ENCODE data around the gene CYP4B1.
"Not testable (repeated sequence)": the region's sequence is repeated elsewhere in the genome, so short reads cannot be mapped to it uniquely, and the experiment has no call there.

CYP4B1 gene

DNA sequence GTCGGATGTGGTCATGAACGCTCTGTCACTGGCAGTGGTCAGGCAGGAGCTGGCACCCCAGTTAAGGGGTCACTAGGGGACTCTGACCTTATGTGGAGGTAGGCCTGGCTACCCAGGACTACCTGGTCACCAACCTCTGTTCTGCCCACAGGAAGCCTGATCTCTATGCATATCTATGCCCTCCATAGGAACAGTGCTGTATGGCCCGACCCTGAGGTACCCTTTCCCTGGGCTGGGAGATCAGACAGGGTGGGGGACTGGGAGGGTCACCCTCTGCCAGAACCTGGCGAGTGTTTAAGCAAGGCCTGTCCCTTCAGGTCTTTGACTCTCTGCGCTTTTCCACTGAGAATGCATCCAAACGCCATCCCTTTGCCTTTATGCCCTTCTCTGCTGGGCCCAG is 19.0 kb downstream of the CYP4B1 start:
- DNase-seq = no peak

DNA sequence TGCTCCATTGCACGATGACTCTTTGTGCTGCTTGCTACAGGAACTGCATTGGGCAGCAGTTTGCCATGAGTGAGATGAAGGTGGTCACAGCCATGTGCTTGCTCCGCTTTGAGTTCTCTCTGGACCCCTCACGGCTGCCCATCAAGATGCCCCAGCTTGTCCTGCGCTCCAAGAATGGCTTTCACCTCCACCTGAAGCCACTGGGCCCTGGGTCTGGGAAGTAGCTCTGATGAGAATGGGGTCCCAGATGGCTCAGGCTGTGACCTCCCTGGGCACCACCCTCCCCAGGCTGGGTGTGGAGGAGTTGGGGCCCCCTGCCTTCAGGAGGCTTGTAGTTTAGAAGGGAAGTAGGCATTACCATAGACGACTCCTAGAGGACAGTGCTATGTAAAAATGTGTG is 19.7 kb downstream of the CYP4B1 start:
- DNase-seq = no peak

DNA sequence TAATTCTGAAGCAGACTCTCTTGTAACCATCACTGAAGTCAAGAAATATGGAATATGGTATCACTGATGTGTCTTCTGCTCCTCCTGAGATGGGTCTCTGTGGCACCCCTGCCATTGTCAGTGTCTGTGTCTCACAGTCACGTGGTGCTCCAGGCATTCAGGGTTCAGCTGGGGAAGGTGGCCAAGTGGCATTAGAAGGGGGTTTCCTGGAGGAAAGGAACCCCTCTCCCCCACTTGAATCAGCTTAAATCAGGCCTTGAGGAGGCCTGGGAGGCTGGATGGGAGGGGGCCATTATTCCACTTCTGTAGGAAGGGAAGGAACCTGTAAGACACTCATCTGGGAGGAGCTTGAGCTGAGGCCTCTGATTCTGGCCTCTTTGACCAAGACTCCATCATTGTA is 20.5 kb downstream of the CYP4B1 start:
- no peak for DNase-seq

DNA sequence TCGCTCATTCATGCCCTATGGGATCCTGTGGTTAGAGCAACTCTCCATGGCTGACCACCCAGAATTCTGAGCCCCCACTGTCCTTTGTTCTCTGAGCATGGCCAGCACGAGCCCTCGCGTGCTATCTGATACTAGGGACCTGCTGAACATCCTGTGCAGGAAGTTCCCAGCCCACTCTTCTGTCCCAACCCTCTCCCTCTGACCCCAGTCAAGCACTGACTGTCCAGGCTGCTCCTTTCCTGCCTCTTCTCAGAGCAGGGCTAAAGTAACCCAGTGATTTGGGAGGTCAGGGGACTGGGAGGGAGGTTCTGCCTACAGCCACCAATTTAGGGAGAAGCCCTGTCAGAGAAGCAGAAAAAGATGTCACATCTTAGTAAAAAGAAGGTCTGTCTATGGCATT is 21.2 kb downstream of the CYP4B1 start:
- no peak for DNase-seq

DNA sequence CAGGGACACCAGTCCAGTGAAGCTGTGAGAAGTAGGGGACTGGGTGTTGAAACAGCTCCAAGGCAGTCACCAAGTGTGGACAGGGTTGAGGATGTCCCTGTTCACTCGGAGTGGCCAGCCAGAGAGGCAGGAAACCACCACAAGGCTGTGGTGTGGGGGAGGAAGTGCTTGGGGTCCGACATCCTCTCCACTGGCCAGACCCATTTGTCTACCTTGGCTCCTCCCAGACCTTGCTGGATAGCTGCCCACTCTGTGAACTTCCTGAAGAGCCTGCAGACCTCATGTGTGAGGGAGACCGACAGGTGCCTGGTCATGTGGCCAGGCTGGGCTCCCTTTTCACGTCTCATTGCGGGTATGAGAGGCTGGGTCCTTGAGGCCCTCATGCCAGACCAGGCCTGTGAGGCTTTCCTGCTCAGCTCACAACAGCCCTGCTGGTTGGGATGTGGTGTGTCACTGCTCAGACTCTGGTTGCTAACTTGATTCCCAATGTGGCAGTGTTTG is 21.8 kb downstream of the CYP4B1 start:
- DNase-seq = no peak

DNA sequence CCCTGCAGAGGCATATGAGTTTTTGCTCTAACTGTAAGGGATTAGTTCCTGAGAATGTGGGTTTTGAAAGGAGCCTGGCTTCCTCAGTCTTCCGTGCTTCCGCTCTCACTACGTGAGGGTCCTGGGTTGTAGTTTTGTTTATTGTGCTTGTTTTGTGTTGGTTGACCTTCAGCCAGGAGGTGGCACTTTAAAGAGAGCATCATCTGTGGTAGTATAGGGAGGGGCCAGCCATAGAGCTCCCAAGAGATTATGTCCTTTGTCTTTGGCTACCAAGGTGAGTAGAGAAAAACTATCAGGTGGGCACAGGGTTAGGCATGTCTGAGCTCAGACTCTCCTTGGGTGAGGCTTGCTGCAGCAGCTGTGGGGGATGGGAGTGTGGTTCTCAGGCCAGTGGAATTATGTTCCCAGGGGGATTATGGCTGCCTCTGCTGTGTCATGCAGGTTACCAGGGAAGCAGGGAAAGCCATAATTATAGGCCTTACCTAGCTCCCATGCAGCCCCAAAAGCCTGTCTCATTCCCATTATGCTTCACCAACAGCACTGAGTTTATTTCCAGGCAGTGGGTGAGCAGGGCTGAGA is 23.5 kb downstream of the CYP4B1 start:
- DNase-seq = no peak

DNA sequence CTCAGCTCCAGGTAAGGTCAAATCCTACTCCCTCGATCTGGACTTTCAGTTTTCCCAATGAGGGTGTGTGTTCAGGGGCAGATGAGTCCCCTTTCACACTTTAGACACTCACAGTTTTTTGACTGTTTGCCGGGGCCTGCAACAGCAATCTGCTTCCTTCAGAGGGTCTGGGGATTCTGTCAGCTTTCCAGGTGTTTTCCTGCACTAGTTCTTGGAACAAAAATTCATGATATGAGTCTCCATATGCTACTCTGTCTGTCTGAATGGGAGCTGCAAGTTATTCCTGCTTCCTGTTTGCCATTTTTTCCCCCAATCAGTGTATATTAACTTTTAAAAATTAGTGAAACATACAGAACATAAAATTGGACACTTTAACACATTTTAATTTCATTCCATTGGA is 24.3 kb downstream of the CYP4B1 start:
- DNase-seq = no peak

DNA sequence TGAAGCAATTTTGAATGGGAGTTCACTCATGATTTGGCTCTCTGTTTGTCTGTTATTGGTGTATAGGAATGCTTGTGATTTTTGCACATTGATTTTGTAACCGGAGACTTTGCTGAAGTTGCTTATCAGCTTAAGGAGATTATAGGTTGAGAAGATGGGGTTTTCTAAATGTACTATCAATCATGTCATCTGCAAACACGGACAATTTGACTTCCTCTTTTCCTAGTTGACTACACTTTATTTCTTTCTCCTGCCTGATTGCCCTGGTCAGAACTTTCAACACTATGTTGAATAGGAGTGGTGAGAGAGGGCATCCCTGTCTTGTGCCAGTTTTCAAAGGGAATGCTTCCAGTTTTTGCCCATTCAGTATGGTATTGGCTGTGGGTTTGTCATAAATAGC is 28.0 kb downstream of the CYP4B1 start:
- DNase-seq = not testable (repeated sequence)

DNA sequence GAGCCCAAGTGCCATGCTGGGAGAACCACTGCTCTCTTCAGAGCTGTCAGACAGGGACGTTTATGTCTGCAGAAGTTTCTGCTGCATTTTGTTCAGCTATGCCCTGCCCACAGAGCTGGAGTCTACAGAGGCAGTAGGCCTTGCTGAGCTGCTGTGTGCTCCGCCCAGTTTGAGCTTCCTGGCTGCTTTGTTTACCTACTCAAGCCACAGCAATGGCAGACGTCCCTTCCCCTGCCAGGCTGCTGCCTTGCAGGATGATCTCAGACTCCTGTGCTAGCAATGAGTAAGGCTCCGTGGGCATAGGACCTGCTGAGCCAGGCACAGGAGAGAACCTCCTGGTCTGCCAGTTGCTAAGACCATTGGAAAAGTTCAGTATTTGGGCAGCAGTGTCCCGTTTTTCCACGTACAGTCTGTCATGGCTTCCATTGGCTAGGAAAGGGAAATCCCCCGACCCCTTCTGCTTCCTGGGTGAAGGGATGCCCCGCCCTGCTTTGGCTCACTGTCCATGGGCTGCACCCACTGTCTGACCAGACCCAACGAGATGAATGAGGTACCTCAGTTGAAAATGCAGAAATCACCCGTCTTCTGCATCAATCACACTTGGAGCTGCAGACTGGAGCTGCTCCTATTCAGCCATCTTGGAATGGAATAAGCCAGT is 31.9 kb downstream of the CYP4B1 start:
- no peak for DNase-seq

DNA sequence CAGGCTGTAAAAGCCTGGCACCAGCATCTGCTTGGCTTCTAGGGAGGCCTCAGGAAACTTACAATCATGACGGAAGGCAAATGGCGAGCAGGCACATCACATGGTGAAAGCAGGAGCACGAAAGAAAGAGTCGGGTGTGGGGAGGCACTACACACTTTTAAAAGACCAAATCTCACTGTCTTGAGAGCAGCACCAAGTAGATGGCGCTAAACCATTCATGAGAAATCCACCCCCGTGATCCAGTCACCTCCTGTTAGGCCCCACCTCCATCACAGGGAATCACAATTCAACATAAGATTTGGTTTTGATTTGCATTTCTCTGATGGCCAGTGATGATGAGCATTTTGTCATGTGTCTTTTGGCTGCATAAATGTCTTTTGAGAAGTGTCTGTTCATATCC is 36.6 kb downstream of the CYP4B1 start:
- not testable (repeated sequence) for DNase-seq

DNA sequence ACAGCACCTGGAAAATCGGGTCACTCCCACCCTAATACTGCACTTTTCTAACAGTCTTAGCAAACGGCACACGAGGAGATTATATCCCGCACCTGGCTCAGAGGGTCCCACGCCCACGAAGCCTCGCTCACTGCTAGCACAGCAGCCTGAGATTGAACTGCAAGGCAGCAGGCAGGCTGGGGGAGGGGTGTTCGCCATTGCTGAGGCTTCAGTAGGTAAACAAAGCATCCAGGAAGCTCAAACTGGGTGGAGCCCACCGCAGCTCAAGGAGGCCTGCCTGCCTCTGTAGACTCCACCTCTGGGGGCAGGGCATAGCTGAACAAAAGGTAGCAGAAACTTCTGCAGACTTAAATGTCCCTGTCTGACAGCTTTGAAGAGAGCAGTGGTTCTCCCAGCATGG is 47.5 kb downstream of the CYP4B1 start:
- not testable (repeated sequence) for DNase-seq

DNA sequence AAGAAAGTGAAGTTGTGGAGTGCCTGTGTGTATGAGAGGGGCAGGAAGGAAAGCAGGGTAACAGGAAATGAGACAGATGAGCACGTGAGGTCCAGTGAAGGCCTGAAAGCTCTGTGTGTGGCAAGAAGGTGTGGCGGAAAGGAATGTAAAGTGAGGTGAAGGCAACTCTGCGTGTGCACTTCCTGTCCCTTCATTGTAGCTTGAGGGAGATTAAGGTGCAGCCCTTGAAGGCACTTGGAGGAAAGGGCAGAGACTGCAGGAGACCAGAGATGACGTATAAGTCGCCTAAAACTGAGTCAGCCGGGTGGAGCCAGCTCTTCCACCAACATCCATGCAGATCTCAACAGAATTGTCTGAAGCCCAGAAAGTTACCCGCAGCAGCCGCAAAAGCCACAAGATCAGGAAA is 58.8 kb downstream of the CYP4B1 start:
- not testable (repeated sequence) for DNase-seq

DNA sequence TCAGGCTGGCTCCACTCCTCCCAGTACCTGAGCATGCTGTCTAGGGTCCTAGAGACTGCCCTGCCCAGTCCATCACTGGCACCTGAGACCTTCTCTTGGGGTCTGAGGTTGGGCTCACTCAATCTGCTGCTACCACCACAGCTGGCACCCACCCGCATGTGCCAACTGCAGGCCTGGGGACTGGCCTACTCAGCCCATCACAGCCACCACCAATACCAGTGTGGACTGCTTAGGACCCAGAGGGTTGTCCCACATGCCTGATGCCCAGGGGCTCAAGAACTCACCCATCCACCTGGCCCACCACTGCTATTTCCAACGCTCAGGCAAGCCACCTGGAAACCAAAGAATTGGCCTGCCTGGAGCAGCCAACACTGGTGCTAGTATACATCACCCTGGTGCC is 63.5 kb downstream of the CYP4B1 start:
- no peak for DNase-seq
